HG03457 (cell line): ENCODE results near the gene PLET1.
"Not testable (repeated sequence)": the region's sequence is repeated elsewhere in the genome, so short reads cannot be mapped to it uniquely, and the experiment has no call there.

Experiments
- ATAC-seq: cut with Tn5 transposase; IDR thresholded peaks from one replicate; pipeline ENCODE4 v1.9.1; 2021; ENCODE audit warnings: moderate number of reproducible peaks; ENCODE audit not compliant: unreplicated experiment

The PLET1 gene

GRCh38 chr11:112215621-112216020 lies 45.0 kb downstream of the PLET1 start:
- ATAC-seq, result no peak

GRCh38 chr11:112213753-112214152 lies 46.9 kb downstream of the PLET1 start:
- ATAC-seq, result no peak

DNA sequence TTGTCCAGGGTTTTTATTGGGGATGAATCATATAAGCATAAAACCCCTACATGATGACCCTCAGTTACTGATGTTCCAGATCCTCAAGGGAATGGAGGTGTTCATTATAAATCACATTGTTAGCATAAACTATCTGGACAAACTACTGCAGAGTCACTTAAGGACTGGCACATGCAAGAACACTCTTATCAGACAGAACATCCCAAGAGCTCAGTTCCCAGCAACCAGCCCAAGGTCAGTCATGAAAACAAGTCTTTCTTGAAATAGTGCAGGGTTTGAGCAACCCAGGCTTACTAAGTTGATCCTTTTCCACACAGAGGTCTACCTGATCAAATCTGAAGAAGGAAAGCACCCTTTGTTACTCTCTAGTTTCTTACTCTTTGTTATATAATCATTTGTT lies 48.0 kb downstream of the PLET1 start:
- ATAC-seq, result no peak

DNA sequence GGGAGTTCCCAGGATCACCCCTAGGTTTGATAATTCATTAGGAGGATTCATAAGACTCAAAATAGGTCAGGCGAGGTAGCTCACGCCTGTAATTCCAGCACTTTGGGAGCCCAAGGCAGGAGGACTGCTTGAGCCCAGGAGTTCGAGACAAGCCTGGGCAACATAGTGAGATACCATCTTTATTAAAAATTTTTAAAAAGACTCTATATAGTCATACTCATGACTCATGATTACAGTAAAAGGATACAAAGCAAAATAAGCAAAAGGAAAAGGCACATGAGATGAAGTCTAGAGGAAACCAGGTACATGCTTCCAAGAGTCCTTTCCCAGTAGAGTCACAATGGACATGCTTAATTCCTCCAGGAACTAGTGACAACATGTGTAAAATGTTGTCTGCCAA lies 48.4 kb downstream of the PLET1 start:
- ATAC-seq, result no peak

- no peak for ATAC-seq
Measured at GRCh38 chr11:112211536-112211935, 49.1 kb downstream of the PLET1 start.

- ATAC-seq, result no peak
Measured at GRCh38 chr11:112210890-112211289, 49.8 kb downstream of the PLET1 start.

- ATAC-seq, result no peak
Measured at GRCh38 chr11:112206071-112206470, 54.6 kb downstream of the PLET1 start.

DNA sequence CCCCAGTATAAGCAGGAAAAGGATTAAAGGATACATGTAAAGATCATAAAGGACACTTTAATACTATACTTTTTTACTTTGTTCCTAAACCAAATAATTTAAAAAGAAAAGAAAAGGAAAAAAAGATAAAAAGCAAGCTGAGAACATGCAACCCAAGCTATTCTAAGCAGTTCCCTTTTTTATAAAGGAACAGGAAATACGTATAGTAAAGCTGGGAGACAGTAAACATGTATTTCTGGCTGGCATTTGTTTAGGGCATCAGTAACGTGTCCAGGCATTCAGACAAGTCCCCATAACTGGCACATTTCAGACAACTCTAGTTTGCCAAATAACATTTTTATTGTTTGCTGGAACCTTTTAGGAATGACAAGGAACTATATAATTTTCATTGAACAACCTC lies 60.4 kb downstream of the PLET1 start:
- ATAC-seq, result no peak

DNA sequence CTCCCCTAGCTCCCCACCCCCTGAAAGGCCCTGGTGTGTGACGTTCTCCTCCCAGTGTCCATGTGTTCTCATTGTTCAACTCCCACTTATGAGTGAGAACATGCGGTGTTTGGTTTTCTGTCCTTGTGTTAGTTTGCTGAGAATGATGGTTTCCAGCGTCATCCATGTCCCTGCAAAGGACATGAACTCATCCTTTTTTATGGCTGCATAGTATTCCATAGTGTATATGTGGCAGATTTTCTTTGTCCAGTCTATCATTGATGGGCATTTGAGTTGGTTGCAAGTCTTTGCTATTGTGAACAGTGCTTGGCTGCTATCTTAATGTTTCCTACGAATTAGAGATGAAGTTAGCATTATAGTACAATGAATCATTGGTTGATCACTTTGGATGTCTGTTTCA lies 61.6 kb downstream of the PLET1 start:
- ATAC-seq, result not testable (repeated sequence)
